ENCODE measurements around the gene MARCHF7. TPM values are rescaled to one million over a fixed set of nuclear protein-coding genes. Genes with fewer than 3 reads are reported as not detected.
"Not testable (repeated sequence)": the region's sequence is repeated elsewhere in the genome, so short reads cannot be mapped to it uniquely, and the experiment has no call there.

MARCHF7 gene
- total RNA-seq, 1 donor from 2014 or later, result 394 TPM

- H3K27ac ChIP-seq, result no peak overlapping the region
- peaks cover 4% of the 10 kb centered on the region for H3K9me3 Mint-ChIP-seq
- no peak for TF ChIP-seq EZH2 (IDR thresholded peaks at IDR 0.05)
- TF ChIP-seq, protein P1, sequence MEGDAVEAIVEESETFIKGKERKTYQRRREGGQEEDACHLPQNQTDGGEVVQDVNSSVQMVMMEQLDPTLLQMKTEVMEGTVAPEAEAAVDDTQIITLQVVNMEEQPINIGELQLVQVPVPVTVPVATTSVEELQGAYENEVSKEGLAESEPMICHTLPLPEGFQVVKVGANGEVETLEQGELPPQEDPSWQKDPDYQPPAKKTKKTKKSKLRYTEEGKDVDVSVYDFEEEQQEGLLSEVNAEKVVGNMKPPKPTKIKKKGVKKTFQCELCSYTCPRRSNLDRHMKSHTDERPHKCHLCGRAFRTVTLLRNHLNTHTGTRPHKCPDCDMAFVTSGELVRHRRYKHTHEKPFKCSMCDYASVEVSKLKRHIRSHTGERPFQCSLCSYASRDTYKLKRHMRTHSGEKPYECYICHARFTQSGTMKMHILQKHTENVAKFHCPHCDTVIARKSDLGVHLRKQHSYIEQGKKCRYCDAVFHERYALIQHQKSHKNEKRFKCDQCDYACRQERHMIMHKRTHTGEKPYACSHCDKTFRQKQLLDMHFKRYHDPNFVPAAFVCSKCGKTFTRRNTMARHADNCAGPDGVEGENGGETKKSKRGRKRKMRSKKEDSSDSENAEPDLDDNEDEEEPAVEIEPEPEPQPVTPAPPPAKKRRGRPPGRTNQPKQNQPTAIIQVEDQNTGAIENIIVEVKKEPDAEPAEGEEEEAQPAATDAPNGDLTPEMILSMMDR (IDR thresholded peaks at IDR 0.05), result no peak
- TF ChIP-seq EZH2phosphoT487 (IDR thresholded peaks at IDR 0.05), result no peak
- H3K27me3 ChIP-seq, result no peaks in the 10 kb centered on the region
- H3K36me3 ChIP-seq, result peaks cover 16% of the 10 kb centered on the region
- peaks cover 25% of the 10 kb centered on the region for H3K4me1 ChIP-seq
- H2AFZ ChIP-seq (replicated peaks), result no peak overlapping the region
- H3K9ac ChIP-seq, result no peak overlapping the region
- H3K27me3 Mint-ChIP-seq (ENCODE audit: insufficient read depth, low read depth), result peaks cover 3% of the 10 kb centered on the region
- H3K4me2 ChIP-seq, result peak overlapping the region; percentile 87
- no peaks in the 10 kb centered on the region for H3K9me3 ChIP-seq (ENCODE audit: low read depth)
- no peak overlapping the region for H3K27ac Mint-ChIP-seq
- DNase-seq (ENCODE audit: low spot score), result peak; percentile 27
- H3K4me1 Mint-ChIP-seq, result peaks cover 30% of the 10 kb centered on the region
- peaks cover 35% of the 10 kb centered on the region for H3K36me3 Mint-ChIP-seq
- peaks cover 84% of the 10 kb centered on the region for H3K79me2 ChIP-seq (ENCODE audit: low read depth)
- peaks cover 65% of the 10 kb centered on the region for H4K20me1 ChIP-seq (ENCODE audit: low read depth)
- H3K4me3 ChIP-seq, result peak overlapping the region; percentile 84
- H3K4me3 Mint-ChIP-seq, result peak overlapping the region; percentile 99
- peaks cover 14% of the 10 kb centered on the region for H3F3A ChIP-seq (ENCODE audit: low read depth)
Measured at GRCh38 chr2:159714247-159714930, 2.1 kb downstream of the MARCHF7 start.

- no peaks in the 10 kb centered on the region for H3K9me3 ChIP-seq (ENCODE audit: low read depth)
- H3K27ac ChIP-seq, result no peak overlapping the region
- no peak overlapping the region for H2AFZ ChIP-seq (replicated peaks)
- H3K27me3 Mint-ChIP-seq (ENCODE audit: insufficient read depth, low read depth), result peaks cover 3% of the 10 kb centered on the region
- H3K36me3 Mint-ChIP-seq, result peaks cover 44% of the 10 kb centered on the region
- H3K79me2 ChIP-seq (ENCODE audit: low read depth), result peaks cover 95% of the 10 kb centered on the region
- H3K4me1 Mint-ChIP-seq, result peaks cover 30% of the 10 kb centered on the region
- H3K36me3 ChIP-seq, result peaks cover 19% of the 10 kb centered on the region
- H3K4me3 Mint-ChIP-seq, result peak overlapping the region; percentile 36
- peaks cover 75% of the 10 kb centered on the region for H4K20me1 ChIP-seq (ENCODE audit: low read depth)
- no peak overlapping the region for H3K4me2 ChIP-seq
- H3K9me3 Mint-ChIP-seq, result peaks cover 12% of the 10 kb centered on the region
- H3K27ac Mint-ChIP-seq, result no peak overlapping the region
- no peak overlapping the region for H3K9ac ChIP-seq
- H3K27me3 ChIP-seq, result no peaks in the 10 kb centered on the region
- H3K4me1 ChIP-seq, result peaks cover 25% of the 10 kb centered on the region
- H3K4me3 ChIP-seq, result no peak overlapping the region
- DNase-seq (ENCODE audit: low spot score), result no peak
- H3F3A ChIP-seq (ENCODE audit: low read depth), result peaks cover 14% of the 10 kb centered on the region
- no peak for TF ChIP-seq EZH2phosphoT487 (IDR thresholded peaks at IDR 0.05)
- TF ChIP-seq, protein P1 (IDR thresholded peaks at IDR 0.05), result no peak
- TF ChIP-seq EZH2 (IDR thresholded peaks at IDR 0.05), result no peak
Measured at GRCh38 chr2:159715451-159715850, 3.1 kb downstream of the MARCHF7 start.

GRCh38 chr2:159716409-159716808 is 4.1 kb downstream of the MARCHF7 start:
- H3K36me3 ChIP-seq, result peaks cover 19% of the 10 kb centered on the region
- peaks cover 25% of the 10 kb centered on the region for H3K4me1 Mint-ChIP-seq

DNA sequence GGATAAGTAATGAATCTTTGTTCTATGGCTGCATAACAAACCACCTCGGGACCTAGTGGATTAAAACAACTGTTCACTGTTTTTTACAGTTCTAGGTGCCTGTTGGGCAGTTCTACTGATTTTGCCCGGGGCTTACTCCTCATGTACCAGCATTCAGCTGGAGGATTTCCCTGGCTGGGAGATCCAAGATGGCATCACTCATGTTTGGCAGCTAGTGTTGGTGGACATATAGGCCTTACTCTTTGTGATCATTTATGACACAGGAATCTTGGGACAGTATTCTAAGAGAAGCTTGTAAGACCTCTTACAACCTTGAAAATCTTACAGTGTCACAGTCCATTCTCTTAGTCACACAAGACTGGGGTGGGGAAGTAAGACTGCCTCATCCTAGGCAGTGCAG is 4.6 kb downstream of the MARCHF7 start:
- H3K9me3 Mint-ChIP-seq, result peaks cover 19% of the 10 kb centered on the region
- H3K4me1 ChIP-seq, result peaks cover 15% of the 10 kb centered on the region
- peaks cover 3% of the 10 kb centered on the region for H3K27me3 Mint-ChIP-seq (ENCODE audit: insufficient read depth, low read depth)
- no peak for DNase-seq (ENCODE audit: low spot score)
- peaks cover 89% of the 10 kb centered on the region for H4K20me1 ChIP-seq (ENCODE audit: low read depth)
- H3K27ac Mint-ChIP-seq, result no peak overlapping the region
- no peak overlapping the region for H2AFZ ChIP-seq (replicated peaks)
- TF ChIP-seq, protein P1 (IDR thresholded peaks at IDR 0.05), result no peak
- TF ChIP-seq EZH2phosphoT487 (IDR thresholded peaks at IDR 0.05) (no peak), EZH2 (IDR thresholded peaks at IDR 0.05) (no peak)
- peaks cover 19% of the 10 kb centered on the region for H3K36me3 ChIP-seq
- H3K9me3 ChIP-seq (ENCODE audit: low read depth), result no peaks in the 10 kb centered on the region
- no peaks in the 10 kb centered on the region for H3K27me3 ChIP-seq
- peaks cover 96% of the 10 kb centered on the region for H3K79me2 ChIP-seq (ENCODE audit: low read depth)
- no peak overlapping the region for H3K9ac ChIP-seq
- peaks cover 22% of the 10 kb centered on the region for H3K4me1 Mint-ChIP-seq
- no peak overlapping the region for H3K4me2 ChIP-seq
- H3F3A ChIP-seq (ENCODE audit: low read depth), result peaks cover 7% of the 10 kb centered on the region
- no peak overlapping the region for H3K4me3 Mint-ChIP-seq
- H3K4me3 ChIP-seq, result no peak overlapping the region
- no peak overlapping the region for H3K27ac ChIP-seq
- peaks cover 56% of the 10 kb centered on the region for H3K36me3 Mint-ChIP-seq

More at GRCh38 chr2:159716409-159716808, 4.1 kb downstream of the MARCHF7 start:
- Histone ChIP-seq H3F3A (ENCODE audit: low read depth) (peaks cover 11% of the 10 kb centered on the region), H3K4me1 (peaks cover 18% of the 10 kb centered on the region), H3K79me2 (ENCODE audit: low read depth) (peaks cover 95% of the 10 kb centered on the region), H4K20me1 (ENCODE audit: low read depth) (peaks cover 85% of the 10 kb centered on the region)
- not testable (repeated sequence) for H3K27me3 ChIP-seq; H3K4me3 Mint-ChIP-seq; H3K9me3 ChIP-seq (ENCODE audit: low read depth); H3K9ac ChIP-seq; H3K27ac Mint-ChIP-seq; H2AFZ ChIP-seq (replicated peaks); DNase-seq (ENCODE audit: low spot score); H3K27me3 Mint-ChIP-seq (ENCODE audit: insufficient read depth, low read depth); H3K4me3 ChIP-seq; H3K4me2 ChIP-seq; H3K27ac ChIP-seq
- peaks cover 52% of the 10 kb centered on the region for H3K36me3 Mint-ChIP-seq
- peaks cover 15% of the 10 kb centered on the region for H3K9me3 Mint-ChIP-seq

Data from neural progenitor cell (in vitro differentiated cells).